Erythroblast (primary cell): ENCODE measurements around the gene GDF9.

ENCODE experiments used
- GATA1 ChIP-seq: IDR thresholded peaks from 2 replicates; pipeline ENCODE4 v1.6.1; 2011; ENCODE audit warnings: low read depth, mild to moderate bottlenecking, control low read depth, low read length, moderate library complexity
- POLR2A ChIP-seq: IDR thresholded peaks from 2 replicates; pipeline ENCODE4 v1.6.1; 2011; ENCODE audit warnings: mild to moderate bottlenecking, low read length

GRCh38 chr5:132821350-132821749, 44.9 kb downstream of the GDF9 start:
- TF ChIP-seq POLR2A (no peak), GATA1 (no peak)
